Activated gamma-delta T cell treated with Interleukin-2 at 50 U/mL for 16 hours (primary cell): ENCODE data around the gene SAMHD1.

Experiments
- DNase-seq: peaks from one replicate; pipeline ENCODE4 v3.0.0-alpha.2; 2020

SAMHD1 gene

DNA sequence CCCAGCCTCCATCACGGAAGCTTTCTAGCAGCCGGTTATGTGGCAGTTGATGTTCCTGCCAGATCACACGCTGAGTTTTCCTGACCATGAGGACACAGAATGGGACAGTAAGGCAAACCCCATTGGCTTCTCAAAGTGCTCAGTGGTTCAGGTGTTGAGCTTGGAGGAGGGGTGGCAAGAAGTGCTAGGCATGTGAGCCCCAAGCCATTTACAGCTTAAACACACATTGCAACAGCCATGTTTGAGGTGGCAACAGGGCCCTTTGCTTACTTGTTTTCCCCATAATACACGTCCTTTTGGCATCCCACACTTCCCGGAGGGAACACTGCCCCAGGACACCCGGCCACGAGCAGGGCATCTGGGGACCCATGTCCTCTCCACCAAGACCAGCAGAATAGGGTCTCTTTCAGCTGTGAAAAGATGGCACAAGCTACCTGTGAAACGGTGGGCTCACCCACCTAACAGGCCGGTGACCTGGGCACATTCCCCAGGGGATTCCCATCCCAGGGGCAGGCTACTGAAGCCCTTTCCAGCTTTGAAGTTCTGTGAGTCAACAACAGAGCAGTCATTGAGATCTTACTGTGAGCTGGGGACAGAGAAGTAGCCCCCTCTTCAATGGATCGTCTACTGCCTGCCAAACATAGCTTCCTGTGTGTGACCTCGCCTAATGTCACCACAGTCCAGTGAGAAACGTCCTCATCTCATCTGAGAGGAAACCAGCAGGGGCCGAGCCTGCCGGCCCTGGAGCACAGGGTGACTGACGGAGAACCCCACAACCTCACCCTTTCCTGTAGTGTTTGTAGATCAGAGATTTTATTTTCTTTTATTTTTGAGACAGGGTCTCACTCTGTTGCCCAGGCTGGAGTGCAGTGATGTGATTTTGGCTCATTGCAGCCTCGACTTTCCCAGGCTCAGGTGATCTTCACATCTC lies 79.6 kb downstream of the SAMHD1 start:
- DNase-seq = no peak

GRCh38 chr20:36866681-36867495 lies 84.6 kb downstream of the SAMHD1 start:
- DNase-seq = no peak

- no peak for DNase-seq
These were observed 85.3 kb downstream of the SAMHD1 start for GRCh38 chr20:36866164-36866563.

DNA sequence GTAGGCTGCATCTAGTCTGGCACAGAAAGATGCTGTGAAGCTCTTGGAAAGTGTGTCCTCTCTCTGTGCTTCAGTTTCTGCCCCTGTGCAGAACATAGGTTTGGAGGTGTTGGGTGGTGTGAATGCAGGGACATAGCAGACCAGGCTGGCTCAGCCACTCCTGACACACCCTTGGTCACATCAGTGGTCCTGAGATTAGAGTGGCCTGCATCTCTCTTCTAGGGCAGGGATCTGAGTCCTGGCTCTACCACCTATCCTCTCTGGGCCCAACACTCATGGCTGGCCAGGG lies 85.7 kb downstream of the SAMHD1 start:
- DNase-seq = no peak

DNA sequence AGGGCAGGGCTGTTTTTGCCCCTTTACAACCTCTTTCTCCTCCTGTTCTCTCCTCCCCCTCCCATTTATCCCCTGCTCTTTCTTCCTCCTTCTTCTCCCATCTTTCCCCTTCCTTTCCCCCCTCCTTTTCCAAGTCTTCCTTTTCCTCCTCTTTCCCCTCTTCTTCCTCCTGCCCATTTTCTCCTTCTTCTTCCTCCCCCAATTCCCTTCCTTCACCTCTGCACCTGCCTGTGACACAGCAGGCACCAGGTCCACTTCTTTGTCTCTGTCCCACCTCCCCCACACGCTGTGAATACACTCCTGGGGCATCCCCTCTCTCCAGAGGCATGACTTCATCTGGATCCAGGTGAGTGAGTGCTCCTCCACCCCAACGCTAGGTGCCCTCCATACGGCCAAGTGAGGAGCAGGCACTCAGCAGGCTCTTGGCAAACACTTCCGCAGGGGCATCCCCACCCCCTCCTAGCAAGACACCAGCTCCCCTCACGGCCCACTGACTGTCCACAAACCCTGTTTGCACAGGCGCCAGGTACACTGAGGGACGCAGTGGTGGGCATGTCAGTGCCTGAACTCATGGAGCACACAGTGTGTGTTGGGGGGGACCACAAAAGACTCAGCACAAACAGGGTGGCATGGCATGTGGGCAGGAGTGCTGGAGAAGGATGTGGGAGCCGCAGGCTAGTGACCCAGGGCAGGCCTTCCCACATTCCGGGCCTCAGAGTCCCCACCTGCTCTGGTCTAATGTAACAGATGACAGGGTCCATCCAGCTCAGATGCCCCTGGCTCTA lies 86.2 kb downstream of the SAMHD1 start:
- no peak for DNase-seq

DNA sequence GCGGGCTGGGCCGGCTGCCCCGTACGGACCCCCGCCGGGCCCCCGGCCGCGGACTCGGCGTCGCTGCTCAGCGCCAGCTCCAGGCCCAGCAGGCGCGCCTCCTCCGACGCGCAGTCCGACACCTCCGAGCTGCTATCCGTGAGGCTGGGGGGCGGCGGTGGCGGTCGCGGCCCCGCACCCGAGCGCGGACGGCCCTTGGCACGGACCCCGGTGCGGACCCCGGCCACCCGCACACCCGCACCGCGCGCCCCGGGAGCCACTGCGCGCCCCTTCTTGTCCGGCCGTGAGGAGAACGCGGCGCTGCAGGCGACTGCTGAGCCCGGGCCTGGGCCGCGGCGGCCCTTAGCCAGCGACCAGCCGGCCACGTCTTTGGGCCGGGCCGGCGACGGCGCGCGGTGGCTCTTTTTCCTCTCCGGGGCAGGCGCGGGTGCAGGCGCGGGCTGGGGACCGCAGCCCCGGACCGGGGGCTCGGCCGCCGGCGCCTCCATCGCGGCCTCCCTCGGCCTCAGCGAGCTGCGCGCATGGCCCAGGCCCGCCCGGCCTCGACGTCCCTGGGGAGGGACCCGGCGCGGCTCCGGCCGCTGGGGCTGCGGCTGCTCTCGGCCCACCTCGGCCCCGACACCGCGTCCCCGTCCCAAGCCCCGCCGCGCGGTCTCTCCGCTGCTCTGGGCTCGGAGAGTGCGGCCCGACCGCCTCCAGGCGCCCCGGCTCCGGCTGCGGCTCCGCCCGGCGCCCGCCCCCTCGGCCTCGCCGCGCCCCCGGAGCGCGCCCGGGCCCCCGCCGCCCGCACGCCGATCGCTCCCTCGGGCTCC lies 88.4 kb downstream of the SAMHD1 start:
- DNase-seq = no peak

DNA sequence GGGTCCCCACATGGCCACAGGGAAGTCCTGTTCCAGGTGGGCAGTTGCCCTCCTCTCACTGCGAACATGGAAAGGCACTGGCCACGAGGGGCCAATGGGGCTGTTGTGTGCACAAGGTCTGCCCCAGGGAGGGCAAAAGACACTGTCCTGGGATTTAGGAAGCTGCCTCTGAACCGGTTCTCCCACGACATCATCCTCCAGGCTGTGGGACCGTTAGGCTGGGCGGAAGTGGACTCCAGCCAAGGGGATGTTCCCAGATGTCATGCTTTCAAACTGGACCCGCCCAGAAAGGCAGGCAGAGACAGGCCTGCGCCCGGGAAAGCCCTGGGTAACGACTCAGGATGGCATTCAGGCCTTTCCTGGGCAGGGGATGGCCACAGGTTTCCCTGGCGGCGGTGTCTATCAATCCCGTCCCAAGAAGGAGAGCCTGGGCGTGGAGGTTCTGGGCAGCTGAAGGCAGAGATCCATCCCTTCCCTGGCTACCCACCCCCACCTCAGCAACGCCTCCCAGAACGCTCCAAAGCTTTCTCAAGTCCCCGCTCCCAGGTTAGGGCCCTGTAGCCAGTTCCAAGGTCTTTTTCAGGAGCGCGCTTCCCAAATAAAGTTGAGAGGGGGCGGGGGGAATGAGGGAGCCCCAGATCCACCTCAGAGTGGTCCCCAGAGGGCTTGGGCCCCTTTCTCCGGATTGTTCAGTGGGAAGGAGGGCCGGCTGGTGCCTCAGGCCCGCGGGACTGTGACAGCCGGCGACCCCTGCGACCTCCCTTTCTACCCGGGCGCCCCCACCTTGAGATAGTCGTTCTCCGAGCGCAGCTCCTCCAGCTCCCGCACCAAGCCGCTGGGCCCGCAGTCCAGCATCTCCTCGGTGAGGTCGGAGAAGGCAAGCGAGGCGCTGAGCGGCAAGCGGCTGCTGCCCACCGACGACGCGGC lies 89.4 kb downstream of the SAMHD1 start:
- DNase-seq = no peak

DNA sequence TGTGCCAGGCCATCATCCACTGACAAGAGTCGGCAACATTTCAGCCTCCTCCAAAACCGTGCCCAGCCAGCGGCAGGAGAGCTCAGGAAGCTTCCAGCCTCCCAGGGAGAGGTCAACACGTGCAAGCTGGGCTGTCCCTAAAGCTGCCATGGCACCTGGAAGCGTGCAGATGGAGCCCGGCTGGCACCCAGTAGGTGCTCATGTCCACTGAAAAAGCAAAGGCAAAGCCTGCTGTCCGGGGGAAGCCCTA lies 90.0 kb downstream of the SAMHD1 start:
- no peak for DNase-seq

- DNase-seq = no peak
These were observed 90.5 kb downstream of the SAMHD1 start for GRCh38 chr20:36860811-36861624.

GRCh38 chr20:36860339-36860738 lies 91.2 kb downstream of the SAMHD1 start:
- no peak for DNase-seq

- no peak for DNase-seq
These were observed 91.7 kb downstream of the SAMHD1 start for GRCh38 chr20:36859700-36860330.

DNA sequence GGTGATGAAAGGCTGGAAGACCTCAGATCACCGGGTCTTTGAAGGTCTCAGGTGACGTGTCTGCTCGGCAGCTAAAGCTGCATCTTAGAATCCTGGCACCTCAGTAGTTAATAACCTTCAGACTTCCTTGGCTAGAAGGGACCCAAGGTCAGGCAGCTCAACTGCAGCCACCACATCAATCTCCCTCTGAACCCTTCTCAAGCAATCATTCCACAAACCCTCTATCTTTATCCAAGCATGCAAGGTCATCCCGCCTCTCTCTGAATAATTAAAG lies 92.3 kb downstream of the SAMHD1 start:
- no peak for DNase-seq

DNA sequence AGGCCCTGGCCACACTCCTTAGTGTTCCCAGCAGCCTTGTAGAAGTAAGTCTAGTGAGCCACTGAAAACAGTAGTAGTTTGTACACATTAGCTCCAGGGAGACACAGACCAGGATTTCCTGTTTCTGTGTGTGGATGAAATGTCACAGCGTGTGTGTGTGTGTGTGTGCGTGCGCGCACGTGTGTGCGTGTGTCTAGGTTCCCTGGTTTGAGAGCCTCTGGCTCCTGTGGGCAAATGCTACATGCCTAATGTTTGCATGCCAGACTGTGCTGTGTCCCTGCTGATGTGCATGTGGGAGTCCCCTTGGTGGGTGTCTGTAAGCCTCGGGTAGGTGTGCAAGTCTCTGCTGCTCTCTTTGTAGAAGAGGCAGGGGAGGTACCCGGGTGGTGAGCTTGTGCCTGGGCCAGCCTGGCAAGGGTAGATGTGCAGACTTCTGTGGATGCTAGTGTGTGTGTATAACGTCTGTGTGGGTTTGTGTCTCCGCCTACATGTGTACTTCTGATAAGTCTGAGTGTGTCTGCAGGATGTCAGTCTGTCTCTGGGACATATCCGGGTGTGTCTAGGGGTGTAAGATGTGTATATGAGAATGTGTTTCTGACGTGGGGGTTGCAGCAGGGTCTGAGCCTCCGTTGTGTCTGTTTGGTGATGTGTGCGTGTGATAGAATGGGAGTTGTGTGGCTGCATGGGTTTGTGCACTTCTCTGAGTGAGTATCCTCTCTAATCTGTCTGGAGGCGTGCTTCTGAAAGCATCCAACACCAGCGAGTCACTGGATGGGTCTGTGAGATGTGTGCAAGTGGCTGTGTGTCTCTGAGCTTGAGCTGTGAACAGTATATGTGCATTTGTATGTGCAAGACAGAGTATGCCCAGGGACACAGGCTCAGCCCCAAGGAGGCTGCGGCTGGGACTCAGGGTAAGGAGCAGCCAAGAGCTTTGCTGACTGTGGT lies 94.5 kb downstream of the SAMHD1 start:
- DNase-seq = no peak

GRCh38 chr20:36856195-36856594 lies 95.3 kb downstream of the SAMHD1 start:
- no peak for DNase-seq

DNA sequence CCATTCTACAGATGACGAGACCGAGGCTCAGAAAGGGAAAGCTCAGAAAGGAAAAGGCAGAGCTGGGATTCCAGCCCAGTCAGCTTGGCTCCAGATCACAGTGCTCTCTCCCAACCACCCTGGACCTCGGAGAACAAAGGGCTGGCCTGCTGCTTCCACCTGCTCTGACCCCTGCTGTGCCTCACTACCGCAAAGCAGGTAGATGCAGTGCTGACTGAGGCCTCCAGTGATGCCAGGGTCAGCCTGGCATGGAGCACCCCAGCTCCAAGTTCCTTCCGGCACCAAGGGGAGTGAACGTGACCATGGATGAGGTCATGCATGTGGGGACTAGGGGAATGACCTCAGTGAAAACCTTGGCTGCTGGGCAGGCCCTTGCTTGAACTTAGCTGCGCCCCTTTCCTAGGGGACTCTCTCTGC lies 96.3 kb downstream of the SAMHD1 start:
- no peak for DNase-seq

- DNase-seq = no peak
These were observed 96.9 kb downstream of the SAMHD1 start for GRCh38 chr20:36854348-36855240.

DNA sequence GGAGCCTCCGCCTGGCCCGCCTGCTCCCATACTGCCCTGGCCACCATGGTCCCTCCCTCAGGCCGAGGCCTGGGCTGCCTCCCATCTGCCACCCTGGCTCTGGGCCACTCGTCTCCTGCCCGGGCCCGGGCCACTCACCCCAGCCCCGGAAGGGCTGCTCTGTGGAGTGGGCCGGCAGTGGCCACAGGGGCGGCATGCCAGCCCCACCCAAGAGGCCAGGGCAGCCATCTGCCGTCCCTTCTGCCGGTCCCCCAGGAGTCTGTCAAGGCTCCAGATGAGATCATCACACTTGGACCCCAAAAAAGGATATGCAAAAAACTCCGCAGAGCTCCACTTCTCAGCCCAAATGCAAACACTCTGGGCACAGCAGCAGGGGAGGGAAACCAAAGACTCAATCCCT lies 99.3 kb downstream of the SAMHD1 start:
- no peak for DNase-seq

GRCh38 chr20:36851490-36851889 lies 100.0 kb downstream of the SAMHD1 start:
- no peak for DNase-seq
